OCI-LY7 (cell line): Measurements from ENCODE around the gene SPON1. TPM values are rescaled to one million over a fixed set of nuclear protein-coding genes. Genes with fewer than 3 reads are reported as not detected.
A peak's percentile ranks its signal among the peaks of the same experiment; 100 is the strongest.

Experiments used
- BruUV-seq: library from RNA; stranded (reverse); fragments of 400-500 nt; replicated peaks from 2 replicates; lab custom pipeline; 2021; lab: Mats Ljungman, UMichigan
- CTCF ChIA-PET: fragments of 300-600 bp; sonication (Branson Sonifier 250); formaldehyde crosslinking; loops from one replicate; lab custom pipeline; 2022; ENCODE audit warnings: antibody characterized with exemption; ENCODE audit not compliant: unreplicated experiment; lab: Charles Lee
- POLR2A ChIA-PET: fragments of 300-600 bp; sonication (Branson Sonifier 250); formaldehyde crosslinking; loops from one replicate; lab custom pipeline; 2022; ENCODE audit warnings: antibody characterized with exemption; lab: Charles Lee
- DNase-seq: peaks from one replicate; pipeline ENCODE4 v3.0.0-alpha.2; 2015; ENCODE audit warnings: low spot score
- H2AFZ ChIP-seq: fragments of 200-600 bp; sonication (generic), shearing (Covaris generic); 2 replicates; pipeline ENCODE4 v1.6.1; 2014; ENCODE audit warnings: mild to moderate bottlenecking, antibody characterized with exemption, low read length, moderate library complexity
- H3K27ac ChIP-seq: fragments of 200-600 bp; sonication (generic); 2 replicates; pipeline ENCODE4 v1.5.1; 2014; ENCODE audit warnings: mixed run types, low read depth, mild to moderate bottlenecking, moderate library complexity, low read length, inconsistent platforms; ENCODE audit not compliant: poor library complexity, severe bottlenecking
- H3K36me3 ChIP-seq: fragments of 200-600 bp; sonication (generic); 2 replicates; pipeline ENCODE4 v1.6.1; 2014; ENCODE audit warnings: mild to moderate bottlenecking, antibody characterized with exemption, low read length, moderate library complexity, mixed read lengths; ENCODE audit not compliant: insufficient read depth
- H3K4me1 ChIP-seq: fragments of 200-600 bp; sonication (generic); 2 replicates; pipeline ENCODE4 v1.5.1; 2014; ENCODE audit warnings: mild to moderate bottlenecking, low read length; ENCODE audit not compliant: insufficient read depth, poor library complexity, severe bottlenecking
- H3K4me2 ChIP-seq: fragments of 200-600 bp; sonication (generic); 2 replicates; pipeline ENCODE4 v1.6.1; 2014; ENCODE audit warnings: mild to moderate bottlenecking, low read length
- H3K4me3 ChIP-seq: fragments of 200-600 bp; sonication (generic); 2 replicates; pipeline ENCODE4 v1.5.1; 2014; ENCODE audit warnings: mild to moderate bottlenecking, low read depth, low read length; ENCODE audit not compliant: poor library complexity, severe bottlenecking
- H3K79me2 ChIP-seq: fragments of 200-600 bp; sonication (generic); 2 replicates; pipeline ENCODE4 v1.6.1; 2016; ENCODE audit warnings: low read depth, mild to moderate bottlenecking, low read length, moderate library complexity, mixed read lengths; ENCODE audit not compliant: insufficient read depth
- H3K9me2 ChIP-seq: fragments of 200-600 bp; sonication (generic); 2 replicates; pipeline ENCODE4 v1.6.1; 2016; ENCODE audit warnings: mild to moderate bottlenecking, low read length, mixed read lengths; ENCODE audit not compliant: insufficient read depth
- H3K9me3 ChIP-seq: fragments of 200-600 bp; sonication (generic); 2 replicates; pipeline ENCODE4 v1.6.1; 2014; ENCODE audit warnings: mild to moderate bottlenecking, mixed run types, low read length, mixed read lengths
- H4K20me1 ChIP-seq: fragments of 200-600 bp; sonication (generic); 2 replicates; pipeline ENCODE4 v1.6.1; 2014; ENCODE audit warnings: mild to moderate bottlenecking, antibody characterized with exemption, low read length, moderate library complexity, mixed read lengths; ENCODE audit not compliant: insufficient read depth
- EZH2phosphoT487 ChIP-seq: fragments of 200-600 bp; sonication (generic); IDR thresholded peaks from 2 replicates; pipeline ENCODE4 v1.6.1; 2018; ENCODE audit warnings: low read depth, borderline replicate concordance, mild to moderate bottlenecking, mixed run types, antibody characterized with exemption, low read length, moderate library complexity, mixed read lengths
- intact Hi-C: fragments of 100-400 bp; cut with micrococcal nuclease; formaldehyde crosslinking; loops from one replicate; pipeline ENCODE4 v1.10.0; 2022; ENCODE audit not compliant: unreplicated experiment
- total RNA-seq, 2 experiments: library from RNA; depleted of rRNA in 1 of 2; stranded (reverse); fragments of >200 nt in 1 of 2; shearing (Covaris generic) in 1 of 2; gene quantifications; 2 replicates each; pipeline ENCODE4 v1.2.3, GENCODE V29; 2014 to 2022
- TF ChIP-seq, protein P1 (sequence below): fragments of 200-600 bp; sonication (generic); conservative IDR thresholded peaks from 2 replicates; pipeline ENCODE4 v1.5.1; 2014; ENCODE audit warnings: mild to moderate bottlenecking, antibody characterized with exemption, low read length, moderate library complexity, mixed read lengths

SPON1 gene
- total RNA-seq, 2 experiments from 2014 or later: 0.38 TPM; not detected in 1

DNA sequence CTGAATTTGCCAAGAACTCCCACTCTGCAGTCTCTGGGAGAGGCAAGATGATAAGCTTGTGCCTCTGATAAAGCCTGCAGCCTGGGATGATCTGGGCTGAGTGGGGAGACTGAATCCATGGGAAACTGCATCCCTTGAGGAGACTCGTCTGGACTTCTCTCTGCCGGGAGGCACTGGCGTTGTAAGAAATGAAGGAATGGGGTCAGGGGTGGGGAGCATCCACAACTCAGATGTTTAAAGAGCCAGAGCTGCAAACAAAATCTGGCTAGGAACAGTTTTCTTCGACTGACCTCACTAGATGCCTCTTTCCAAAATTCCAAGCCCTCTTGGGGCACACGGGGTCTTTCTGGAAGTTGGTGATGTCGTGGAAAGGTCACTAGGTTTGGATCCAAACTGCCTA lies 64.4 kb downstream of the SPON1 start:
- TF ChIP-seq, protein P1, sequence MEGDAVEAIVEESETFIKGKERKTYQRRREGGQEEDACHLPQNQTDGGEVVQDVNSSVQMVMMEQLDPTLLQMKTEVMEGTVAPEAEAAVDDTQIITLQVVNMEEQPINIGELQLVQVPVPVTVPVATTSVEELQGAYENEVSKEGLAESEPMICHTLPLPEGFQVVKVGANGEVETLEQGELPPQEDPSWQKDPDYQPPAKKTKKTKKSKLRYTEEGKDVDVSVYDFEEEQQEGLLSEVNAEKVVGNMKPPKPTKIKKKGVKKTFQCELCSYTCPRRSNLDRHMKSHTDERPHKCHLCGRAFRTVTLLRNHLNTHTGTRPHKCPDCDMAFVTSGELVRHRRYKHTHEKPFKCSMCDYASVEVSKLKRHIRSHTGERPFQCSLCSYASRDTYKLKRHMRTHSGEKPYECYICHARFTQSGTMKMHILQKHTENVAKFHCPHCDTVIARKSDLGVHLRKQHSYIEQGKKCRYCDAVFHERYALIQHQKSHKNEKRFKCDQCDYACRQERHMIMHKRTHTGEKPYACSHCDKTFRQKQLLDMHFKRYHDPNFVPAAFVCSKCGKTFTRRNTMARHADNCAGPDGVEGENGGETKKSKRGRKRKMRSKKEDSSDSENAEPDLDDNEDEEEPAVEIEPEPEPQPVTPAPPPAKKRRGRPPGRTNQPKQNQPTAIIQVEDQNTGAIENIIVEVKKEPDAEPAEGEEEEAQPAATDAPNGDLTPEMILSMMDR: no peak
- no peak for TF ChIP-seq EZH2phosphoT487
- H3K27ac ChIP-seq: no peak overlapping the region
- H3K4me3 ChIP-seq: no peak overlapping the region
- CTCF ChIA-PET: no interaction called here
- no peak overlapping the region for H2AFZ ChIP-seq
- no peak for DNase-seq
- no peaks in the 10 kb centered on the region for H4K20me1 ChIP-seq
- POLR2A ChIA-PET: no interaction called here
- no peaks in the 10 kb centered on the region for H3K4me1 ChIP-seq
- H3K9me3 ChIP-seq: no peaks in the 10 kb centered on the region
- H3K79me2 ChIP-seq: no peaks in the 10 kb centered on the region
- no peaks in the 10 kb centered on the region for H3K36me3 ChIP-seq
- BruUV-seq: no TSS peak
- H3K4me2 ChIP-seq: no peak overlapping the region
- intact Hi-C loops: no loop called here
- no peaks in the 10 kb centered on the region for H3K9me2 ChIP-seq

DNA sequence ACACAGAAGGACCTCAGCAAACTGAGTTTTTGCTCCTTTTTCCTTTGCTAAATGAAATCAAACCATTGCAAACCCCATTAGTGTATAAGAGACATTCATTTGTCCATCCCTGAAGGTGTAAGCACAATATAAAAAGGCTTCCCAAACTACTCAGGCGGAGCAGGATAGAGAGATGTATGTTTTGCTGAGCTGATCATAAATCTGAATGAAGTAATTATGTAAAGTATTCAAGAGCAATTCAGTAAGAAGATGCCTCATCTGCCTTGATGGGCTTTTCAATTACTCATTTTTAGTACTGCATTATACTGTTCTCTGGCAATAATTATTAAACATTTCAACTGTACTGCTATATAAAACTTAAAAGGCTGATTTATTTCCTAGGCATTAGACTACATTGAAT lies 65.0 kb downstream of the SPON1 start:
- no peaks in the 10 kb centered on the region for H4K20me1 ChIP-seq
- ChIA-PET POLR2A (no interaction called here), CTCF (no interaction called here)
- no peak overlapping the region for H3K4me3 ChIP-seq
- TF ChIP-seq, protein P1: no peak
- no peak for TF ChIP-seq EZH2phosphoT487
- no peaks in the 10 kb centered on the region for H3K9me3 ChIP-seq
- no peaks in the 10 kb centered on the region for H3K9me2 ChIP-seq
- H3K4me1 ChIP-seq: no peaks in the 10 kb centered on the region
- no peak overlapping the region for H2AFZ ChIP-seq
- H3K4me2 ChIP-seq: no peak overlapping the region
- no peaks in the 10 kb centered on the region for H3K36me3 ChIP-seq
- intact Hi-C loops: no loop called here
- DNase-seq: no peak
- H3K79me2 ChIP-seq: no peaks in the 10 kb centered on the region
- no TSS peak for BruUV-seq
- no peak overlapping the region for H3K27ac ChIP-seq

DNA sequence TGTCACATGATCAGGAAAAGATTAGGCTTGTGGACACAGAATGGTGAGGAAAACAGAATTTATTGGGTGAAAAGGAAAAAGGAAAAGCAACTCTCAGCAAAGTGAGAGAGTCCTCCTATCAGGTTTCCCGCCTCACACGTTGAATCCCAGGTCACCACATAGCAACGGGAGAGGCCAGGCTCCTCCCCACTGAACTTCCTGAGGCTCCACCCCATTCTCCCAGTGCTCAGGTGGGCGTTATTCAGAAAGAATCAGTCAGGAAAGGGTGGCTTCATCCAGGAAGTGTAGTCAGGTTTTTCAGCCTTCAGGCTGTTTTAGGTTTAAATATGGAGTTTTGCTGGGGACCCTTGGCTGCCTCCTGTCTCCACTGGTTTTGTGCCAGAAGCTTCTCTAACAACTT lies 66.9 kb downstream of the SPON1 start:
- no peak for DNase-seq
- POLR2A ChIA-PET: no interaction called here
- H3K79me2 ChIP-seq: no peaks in the 10 kb centered on the region
- H3K9me3 ChIP-seq: no peaks in the 10 kb centered on the region
- no peaks in the 10 kb centered on the region for H3K9me2 ChIP-seq
- intact Hi-C loops: no loop called here
- H4K20me1 ChIP-seq: no peaks in the 10 kb centered on the region
- H2AFZ ChIP-seq: peak overlapping the region; percentile 30
- no peaks in the 10 kb centered on the region for H3K36me3 ChIP-seq
- no peak overlapping the region for H3K4me2 ChIP-seq
- TF ChIP-seq EZH2phosphoT487: no peak
- TF ChIP-seq, protein P1: no peak
- BruUV-seq: no TSS peak
- no peaks in the 10 kb centered on the region for H3K4me1 ChIP-seq
- CTCF ChIA-PET: no interaction called here
- H3K27ac ChIP-seq: no peak overlapping the region
- H3K4me3 ChIP-seq: no peak overlapping the region
